D341Med (cell line): ENCODE results near the gene SUPV3L1.
A peak's percentile ranks its signal among the peaks of the same experiment; 100 is the strongest.

Experiments used
- DNase-seq: peaks from one replicate; pipeline ENCODE4 v3.0.0; 2012; ENCODE audit warnings: low spot score

Gene SUPV3L1

GRCh38 chr10:69202332-69202731 is 22.3 kb downstream of the SUPV3L1 start:
- DNase-seq: no peak

- DNase-seq: no peak
Measured at GRCh38 chr10:69208761-69209160, 28.7 kb downstream of the SUPV3L1 start.

- DNase-seq: no peak
Measured at GRCh38 chr10:69209787-69210484, 29.9 kb downstream of the SUPV3L1 start.

DNA sequence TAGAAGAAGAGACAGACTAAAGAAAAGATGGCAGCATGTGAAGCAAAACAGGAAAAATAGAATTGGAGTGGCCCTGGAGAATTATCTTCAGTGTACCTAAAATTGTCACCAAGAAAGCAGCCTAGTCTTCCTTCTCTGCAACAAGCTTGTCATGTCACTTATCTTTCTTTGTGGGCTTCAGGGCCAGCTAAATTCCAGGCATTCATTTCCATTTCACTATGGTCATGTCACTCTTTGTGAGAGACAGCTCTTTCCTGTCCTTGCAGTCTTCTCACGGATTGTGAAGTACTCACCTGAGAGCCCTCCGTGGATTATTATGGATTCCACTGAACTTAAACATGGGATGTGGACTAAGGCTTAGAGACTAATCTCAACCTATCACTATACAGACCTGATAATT is 31.1 kb downstream of the SUPV3L1 start:
- DNase-seq: no peak

DNA sequence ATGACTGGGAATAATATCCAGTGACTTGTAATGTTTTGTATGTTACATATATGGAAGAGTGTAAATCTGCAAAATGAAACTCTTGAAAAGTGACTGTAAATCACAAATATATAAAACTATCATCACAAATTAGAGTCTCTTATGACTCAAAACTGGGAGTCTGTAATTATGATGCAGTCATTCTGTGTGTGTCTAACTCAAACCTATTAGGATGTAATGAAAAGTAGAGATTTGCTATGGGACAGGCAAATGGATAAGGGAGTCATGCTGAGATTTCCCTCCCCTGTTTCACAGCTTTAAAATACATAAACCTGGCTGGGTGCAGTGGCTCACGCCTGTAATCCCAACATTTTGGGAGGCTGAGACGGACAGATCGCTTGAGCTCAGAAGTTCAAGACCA is 31.5 kb downstream of the SUPV3L1 start:
- DNase-seq: no peak

- no peak for DNase-seq
Measured at GRCh38 chr10:69213591-69214311, 33.7 kb downstream of the SUPV3L1 start.

DNA sequence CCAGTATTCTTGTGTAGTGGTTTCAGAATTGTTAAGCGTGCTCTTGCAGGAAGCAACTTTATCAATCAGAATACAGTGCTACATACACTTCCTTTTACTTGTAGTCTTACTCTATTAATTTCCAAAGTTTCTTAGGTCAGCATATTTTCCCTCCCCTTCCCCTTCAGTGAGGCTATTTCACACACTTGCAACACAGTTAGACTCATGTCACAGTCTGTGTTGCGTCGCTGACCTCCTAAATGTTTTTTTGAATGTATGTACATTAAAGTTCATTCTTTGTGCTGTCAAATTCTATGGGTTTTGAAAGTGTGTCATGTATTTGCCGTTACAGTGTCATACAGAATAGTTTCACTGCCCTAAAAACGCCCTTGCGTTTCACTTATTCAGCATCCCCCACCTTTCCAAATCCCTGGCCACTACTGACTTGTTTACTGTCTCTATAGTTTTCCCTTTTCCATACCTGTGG is 34.7 kb downstream of the SUPV3L1 start:
- DNase-seq: no peak

GRCh38 chr10:69215405-69216171 is 35.6 kb downstream of the SUPV3L1 start:
- DNase-seq: no peak

DNA sequence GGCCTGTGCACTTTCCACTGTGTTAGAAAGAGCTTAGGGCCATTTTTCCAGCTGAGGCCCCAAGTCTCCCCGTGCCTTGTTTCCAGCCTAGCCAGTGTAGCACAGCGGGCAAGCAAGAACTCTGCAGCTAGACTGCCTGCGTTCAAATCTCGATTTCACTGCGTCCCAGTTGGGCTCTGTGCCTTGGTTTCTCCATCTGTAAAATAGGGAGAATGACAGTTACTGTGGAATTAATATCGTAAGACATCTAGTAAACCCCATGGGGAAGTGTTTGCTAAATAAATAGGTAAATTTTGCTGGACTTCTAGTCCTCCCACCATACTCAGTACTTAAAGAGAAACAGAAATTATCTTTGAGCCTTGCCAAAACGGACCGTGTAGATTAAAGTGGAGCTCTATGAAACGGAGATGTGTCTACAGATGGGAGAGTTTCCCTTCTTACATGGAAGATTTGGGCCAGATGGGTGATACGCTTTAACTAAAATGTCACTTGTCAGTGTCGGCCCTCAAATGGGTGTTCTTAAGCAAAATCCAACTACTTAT is 36.6 kb downstream of the SUPV3L1 start:
- DNase-seq: no peak

GRCh38 chr10:69217119-69217754 is 37.2 kb downstream of the SUPV3L1 start:
- DNase-seq: peak; percentile 43

GRCh38 chr10:69218831-69219230 is 38.8 kb downstream of the SUPV3L1 start:
- no peak for DNase-seq

- no peak for DNase-seq
Measured at GRCh38 chr10:69220041-69220451, 40.0 kb downstream of the SUPV3L1 start, which contains the start of gene HKDC1. Gene HKDC1 (plus strand): TSS chr10:69220332. CDS start chr10:69220436, 104 bp downstream.

- DNase-seq: no peak
Measured at GRCh38 chr10:69220507-69220906, 40.5 kb downstream of the SUPV3L1 start.

DNA sequence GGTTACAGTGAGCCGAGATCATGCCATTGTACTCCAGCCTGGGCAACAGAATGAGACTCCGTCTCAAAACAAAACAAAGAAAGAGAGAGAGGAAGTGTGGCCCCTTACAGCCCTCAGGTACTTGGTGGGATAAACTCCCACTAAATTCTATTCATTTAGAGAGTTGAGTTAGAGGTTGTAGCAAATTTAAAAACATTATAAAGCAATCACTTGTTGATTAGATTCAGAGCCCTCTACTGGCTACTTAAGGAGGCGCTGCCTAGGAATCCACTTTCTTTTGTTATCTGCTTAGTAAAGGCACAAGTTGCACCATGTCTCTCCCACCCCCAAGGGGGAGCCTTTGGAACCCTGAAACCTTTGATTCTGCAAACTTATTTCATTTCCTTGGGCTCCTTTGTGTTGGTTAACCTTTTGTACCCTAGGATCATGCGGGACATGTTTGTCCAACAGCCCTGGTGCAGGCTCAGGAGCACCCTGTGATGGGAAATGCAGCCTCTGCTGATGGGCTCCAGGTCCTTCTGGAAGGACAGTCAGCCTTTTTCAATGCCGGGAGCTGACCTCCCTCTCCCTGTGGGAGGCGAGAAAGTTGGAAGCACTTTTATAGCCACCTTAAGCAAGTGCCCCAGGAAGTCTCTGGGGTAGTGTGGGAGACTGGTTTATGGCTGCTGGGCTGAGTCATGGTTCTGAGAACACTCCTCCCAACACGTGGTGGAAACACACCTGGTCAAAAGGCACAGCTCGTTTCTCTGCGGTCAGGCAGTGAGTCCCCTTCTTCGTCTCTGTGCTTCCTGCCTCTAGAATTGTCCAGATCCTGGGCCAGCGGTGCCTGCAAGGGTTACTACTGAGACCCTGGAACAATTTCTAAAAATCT is 42.4 kb downstream of the SUPV3L1 start:
- peak; percentile 39 for DNase-seq

DNA sequence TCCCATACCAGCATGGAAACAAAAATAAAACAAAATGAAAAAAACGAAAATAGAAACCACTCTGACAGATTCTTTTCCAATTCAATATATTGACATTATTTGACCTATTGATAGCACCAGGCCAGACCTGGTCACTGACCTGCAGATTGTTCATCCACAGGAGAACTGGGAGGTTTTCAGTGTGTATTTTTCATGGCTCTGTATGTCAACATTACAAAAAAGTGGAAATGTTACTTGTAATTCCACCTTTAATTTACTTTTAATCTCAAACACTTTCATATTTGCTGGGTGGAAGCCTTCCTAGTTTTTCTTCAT is 43.0 kb downstream of the SUPV3L1 start:
- no peak for DNase-seq

- DNase-seq: no peak
Measured at GRCh38 chr10:69224862-69225657, 45.0 kb downstream of the SUPV3L1 start.

DNA sequence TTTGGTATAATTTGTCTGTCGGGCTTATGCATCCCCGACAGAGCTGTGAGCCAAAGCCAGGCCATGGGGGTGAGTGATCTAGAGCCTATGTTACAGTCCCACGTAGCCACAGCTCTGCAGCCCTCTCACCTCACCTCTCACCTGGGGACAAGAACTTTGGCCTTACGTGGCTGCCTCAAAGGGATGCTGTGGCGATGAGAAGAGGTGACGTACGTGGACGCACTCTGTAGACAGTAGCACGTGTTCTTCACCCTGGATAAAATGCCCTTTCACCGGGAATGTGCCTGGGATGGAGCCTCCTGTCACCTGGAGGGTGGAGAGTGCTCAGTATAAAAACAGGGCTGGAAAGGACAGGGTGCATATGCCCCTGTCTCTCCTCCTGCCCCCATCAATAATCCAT is 45.6 kb downstream of the SUPV3L1 start:
- no peak for DNase-seq

DNA sequence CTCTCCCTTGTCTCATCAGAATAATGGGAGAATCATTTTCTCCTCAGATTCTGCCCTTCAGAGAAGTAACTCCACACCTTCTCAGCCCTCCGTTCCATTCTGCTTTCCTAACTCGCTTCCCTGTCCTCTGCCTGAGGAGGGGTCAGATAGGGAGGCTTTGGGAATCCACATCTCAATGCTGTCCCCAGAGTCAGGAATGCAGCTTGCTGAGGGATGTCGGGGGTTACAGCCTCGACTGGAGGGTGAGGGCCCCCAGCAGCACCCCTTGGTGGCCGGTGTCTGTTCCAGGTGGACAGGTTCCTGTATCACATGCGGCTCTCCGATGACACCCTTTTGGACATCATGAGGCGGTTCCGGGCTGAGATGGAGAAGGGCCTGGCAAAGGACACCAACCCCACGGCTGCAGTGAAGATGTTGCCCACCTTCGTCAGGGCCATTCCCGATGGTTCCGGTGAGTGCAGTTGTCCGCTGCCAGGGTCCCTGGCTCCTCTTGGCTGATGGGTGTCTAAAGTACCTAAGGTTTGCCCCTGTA is 47.0 kb downstream of the SUPV3L1 start:
- DNase-seq: no peak

GRCh38 chr10:69228151-69228550 is 48.1 kb downstream of the SUPV3L1 start:
- no peak for DNase-seq

DNA sequence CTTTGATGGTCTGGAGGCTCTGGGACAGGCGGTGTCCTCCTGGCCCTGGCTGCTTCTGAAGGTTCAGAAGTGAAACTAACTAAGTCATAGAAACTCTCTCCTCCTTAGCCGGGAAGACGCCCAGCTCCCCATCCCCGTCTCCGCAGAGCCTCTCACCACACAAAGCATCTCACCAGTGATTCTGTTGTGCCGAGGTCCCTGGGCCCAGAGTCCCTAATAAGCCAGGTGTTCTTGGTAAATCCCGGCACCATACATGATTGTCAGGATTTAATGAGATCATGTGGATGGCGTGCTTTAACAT is 49.5 kb downstream of the SUPV3L1 start:
- DNase-seq: no peak
